Astrocyte of the cerebellum (primary cell): ENCODE results near the gene LIN9.

Experiments used
- DNase-seq: peaks from one replicate; pipeline ENCODE4 v3.0.0-alpha.2; 2011; ENCODE audit warnings: low read depth
- H3K4me3 ChIP-seq: 2 replicates; pipeline ENCODE4 v1.5.1; 2011; ENCODE audit warnings: mild to moderate bottlenecking, low read depth, low read length, moderate library complexity
- CTCF ChIP-seq: IDR thresholded peaks from 2 replicates; pipeline ENCODE4 v1.5.1; 2012; ENCODE audit warnings: low read length, low read depth, moderate library complexity, mild to moderate bottlenecking; ENCODE audit errors: missing control alignments
- in situ Hi-C: cut with HindIII; loops from 2 replicates; pipeline ENCODE4 v1.10.0; 2017; ENCODE audit warnings: low sequenced_read_pairs

LIN9 gene

GRCh38 chr1:226296911-226297310, 12.1 kb downstream of the LIN9 start:
- no peak for DNase-seq
- in situ Hi-C loops = no loop called here
- no peak overlapping the region for H3K4me3 ChIP-seq
- no peak for TF ChIP-seq CTCF

GRCh38 chr1:226293553-226293920, 15.4 kb downstream of the LIN9 start:
- no peak for TF ChIP-seq CTCF
- in situ Hi-C loops = no loop called here
- no peak for DNase-seq

GRCh38 chr1:226292874-226293552, 16.0 kb downstream of the LIN9 start:
- no peak for TF ChIP-seq CTCF
- DNase-seq = no peak
- no peak overlapping the region for H3K4me3 ChIP-seq
- in situ Hi-C loops = no loop called here

More at GRCh38 chr1:226293553-226293920, 15.4 kb downstream of the LIN9 start:
- no peak overlapping the region for H3K4me3 ChIP-seq

- H3K4me3 ChIP-seq = no peak overlapping the region
- no peak for TF ChIP-seq CTCF
- in situ Hi-C loops = no loop called here
- DNase-seq = no peak
These were observed 21.4 kb downstream of the LIN9 start for GRCh38 chr1:226287587-226287986.

GRCh38 chr1:226281058-226281457, 27.9 kb downstream of the LIN9 start:
- H3K4me3 ChIP-seq = no peak overlapping the region
- in situ Hi-C loops = no loop called here
- no peak for DNase-seq
- no peak for TF ChIP-seq CTCF

GRCh38 chr1:226279498-226279897, 29.5 kb downstream of the LIN9 start:
- DNase-seq = no peak
- in situ Hi-C loops = no loop called here
- no peak for TF ChIP-seq CTCF
- H3K4me3 ChIP-seq = no peak overlapping the region
